IMR-90 (cell line): ENCODE results near the gene DNM1. TPM values are rescaled to one million over a fixed set of nuclear protein-coding genes. Genes with fewer than 3 reads are reported as not detected.

ENCODE experiments used
- ATAC-seq: fragments of 200-7000 bp; cut with Tn5 transposase; 2 replicates; pipeline ENCODE4 v1.9.1; 2020; ENCODE audit warnings: low read depth, mild to moderate bottlenecking, moderate library complexity
- BruUV-seq: library from RNA; stranded (reverse); fragments of 400-500 nt; replicated peaks from 2 replicates; lab custom pipeline; 2021; lab: Mats Ljungman, UMichigan
- CTCF ChIA-PET: fragments of 300-600 bp; formaldehyde crosslinking; extraction: SDS; loops from one replicate; lab custom pipeline; 2021; ENCODE audit warnings: antibody characterized with exemption; lab: Yijun Ruan, JAX
- POLR2A ChIA-PET: fragments of 300-600 bp; sonication (Branson Sonifier 250); formaldehyde crosslinking; loops from one replicate; lab custom pipeline; 2022; ENCODE audit warnings: antibody characterized with exemption; ENCODE audit not compliant: unreplicated experiment; lab: Charles Lee
- DNase-seq: peaks from one replicate; pipeline ENCODE4 v3.0.0; 2013
- H2AFZ ChIP-seq: replicated peaks from 2 replicates; pipeline ENCODE3; 2013; ENCODE audit warnings: low read length, mild to moderate bottlenecking; ENCODE audit not compliant: poor library complexity
- H2AK5ac ChIP-seq: 2 replicates; pipeline ENCODE4 v1.6.1; 2013; ENCODE audit warnings: low read depth, low read length, inconsistent platforms
- H2AK9ac ChIP-seq: replicated peaks from 2 replicates; pipeline ENCODE3; 2013; ENCODE audit warnings: mild to moderate bottlenecking, low read depth, low read length, moderate library complexity; ENCODE audit not compliant: poor library complexity
- H2BK120ac ChIP-seq: 2 replicates; pipeline ENCODE4 v1.6.1; 2013; ENCODE audit warnings: low read depth, low read length, inconsistent platforms
- H2BK15ac ChIP-seq: 3 replicates; pipeline ENCODE4 v1.6.1; 2013; ENCODE audit warnings: low read depth, low read length, inconsistent platforms
- H2BK20ac ChIP-seq: 2 replicates; pipeline ENCODE4 v1.6.1; 2013; ENCODE audit warnings: low read depth, mild to moderate bottlenecking, inconsistent platforms, low read length, moderate library complexity
- H2BK5ac ChIP-seq: 2 replicates; pipeline ENCODE4 v1.6.1; 2013; ENCODE audit warnings: mild to moderate bottlenecking, low read depth, low read length, inconsistent platforms; ENCODE audit not compliant: poor library complexity, severe bottlenecking
- H3K14ac ChIP-seq: replicated peaks from 2 replicates; pipeline ENCODE4 v1.6.1; 2013; ENCODE audit warnings: low read depth, low read length, inconsistent platforms
- H3K18ac ChIP-seq: 2 replicates; pipeline ENCODE4 v1.6.1; 2013; ENCODE audit warnings: low read depth, low read length, control low read depth
- H3K23ac ChIP-seq: 2 replicates; pipeline ENCODE4 v1.6.1; 2013; ENCODE audit warnings: low read depth, low read length, inconsistent platforms
- H3K27ac ChIP-seq: 2 replicates; pipeline ENCODE4 v1.5.1; 2013; ENCODE audit warnings: mild to moderate bottlenecking, control low read depth, low read length; ENCODE audit not compliant: insufficient read depth
- H3K27me3 ChIP-seq: 2 replicates; pipeline ENCODE4 v1.6.1; 2013; ENCODE audit warnings: low read length; ENCODE audit not compliant: control insufficient read depth, insufficient read depth
- H3K36me3 ChIP-seq: 2 replicates; pipeline ENCODE4 v1.6.1; 2013; ENCODE audit warnings: low read length, mixed read lengths; ENCODE audit not compliant: control insufficient read depth, insufficient read depth
- H3K4ac ChIP-seq: 2 replicates; pipeline ENCODE4 v1.6.1; 2013; ENCODE audit warnings: low read depth, low read length, inconsistent platforms
- H3K4me1 ChIP-seq: 2 replicates; pipeline ENCODE4 v1.6.1; 2013; ENCODE audit warnings: low read length, mixed read lengths; ENCODE audit not compliant: control insufficient read depth, insufficient read depth
- H3K4me2 ChIP-seq: 2 replicates; pipeline ENCODE4 v1.6.1; 2013; ENCODE audit warnings: low read depth, mild to moderate bottlenecking, control low read depth, low read length, moderate library complexity
- H3K4me3 ChIP-seq: 2 replicates; pipeline ENCODE4 v1.5.1; 2013; ENCODE audit warnings: low read depth, mild to moderate bottlenecking, control low read depth, low read length, moderate library complexity; ENCODE audit not compliant: insufficient read depth
- H3K56ac ChIP-seq: 2 replicates; pipeline ENCODE4 v1.6.1; 2013; ENCODE audit warnings: low read length, inconsistent platforms; ENCODE audit not compliant: insufficient read depth; ENCODE audit errors: extremely low read depth
- H3K79me1 ChIP-seq, 2 experiments: 2 replicates each; pipeline ENCODE4 v1.6.1; 2013; ENCODE audit warnings: low read length in 2 of 2, inconsistent platforms in 1 of 2, low read depth in 1 of 2
- H3K9ac ChIP-seq: 2 replicates; pipeline ENCODE4 v1.6.1; 2013; ENCODE audit warnings: low read depth, low read length, control low read depth
- H3K9me1 ChIP-seq: 2 replicates; pipeline ENCODE4 v1.6.1; 2013; ENCODE audit warnings: low read length, inconsistent platforms; ENCODE audit not compliant: insufficient read depth
- H3K9me3 ChIP-seq: 2 replicates; pipeline ENCODE4 v1.6.1; 2013; ENCODE audit warnings: low read length; ENCODE audit not compliant: control insufficient read depth, insufficient read depth
- H4K20me1 ChIP-seq: 2 replicates; pipeline ENCODE4 v1.6.1; 2013; ENCODE audit warnings: low read length, inconsistent platforms; ENCODE audit not compliant: insufficient read depth
- H4K5ac ChIP-seq: 2 replicates; pipeline ENCODE4 v1.6.1; 2013; ENCODE audit warnings: mild to moderate bottlenecking, low read depth, low read length, control low read depth
- H4K8ac ChIP-seq, 2 experiments: 2 replicates each; pipeline ENCODE4 v1.6.1; 2013; ENCODE audit warnings: low read depth in 2 of 2, low read length in 2 of 2, control low read depth in 1 of 2, inconsistent platforms in 1 of 2
- H4K91ac ChIP-seq: 2 replicates; pipeline ENCODE4 v1.6.1; 2013; ENCODE audit warnings: low read depth, low read length, inconsistent platforms; ENCODE audit not compliant: insufficient read depth
- BHLHE40 ChIP-seq: fragments of 150-350 bp; IDR thresholded peaks from 2 replicates; pipeline ENCODE4 v1.6.1; 2016; ENCODE audit warnings: mild to moderate bottlenecking, low read depth, low read length
- CHD1 ChIP-seq: IDR thresholded peaks from 2 replicates; pipeline ENCODE4 v1.6.1; 2012; ENCODE audit warnings: low read depth, low read length, improper control_type of control experiment
- ELK1 ChIP-seq: fragments of 150-350 bp; IDR thresholded peaks from 2 replicates; pipeline ENCODE4 v1.6.1; 2016; ENCODE audit warnings: low read depth, mild to moderate bottlenecking, low read length, moderate library complexity, borderline replicate concordance
- MAZ ChIP-seq: IDR thresholded peaks from 2 replicates; pipeline ENCODE4 v1.6.1; 2012; ENCODE audit warnings: low read depth, mild to moderate bottlenecking, low read length, improper control_type of control experiment, moderate library complexity, borderline replicate concordance
- MXI1 ChIP-seq: IDR thresholded peaks from 2 replicates; pipeline ENCODE4 v1.6.1; 2012; ENCODE audit warnings: low read depth, mild to moderate bottlenecking, low read length, moderate library complexity, borderline replicate concordance
- NFE2L2 ChIP-seq: fragments of 150-350 bp; IDR thresholded peaks from 2 replicates; pipeline ENCODE4 v1.6.1; 2016; ENCODE audit warnings: low read depth, mild to moderate bottlenecking, low read length
- RFX5 ChIP-seq: IDR thresholded peaks from 2 replicates; pipeline ENCODE4 v1.8.0; 2012; ENCODE audit warnings: low read depth, mild to moderate bottlenecking, low read length, moderate library complexity
- SMC3 ChIP-seq: fragments of 150-350 bp; IDR thresholded peaks from 2 replicates; pipeline ENCODE4 v1.6.1; 2016; ENCODE audit warnings: low read depth, mild to moderate bottlenecking, antibody characterized with exemption, low read length, moderate library complexity
- USF2 ChIP-seq: fragments of 150-350 bp; IDR thresholded peaks from 2 replicates; pipeline ENCODE4 v1.6.1; 2017; ENCODE audit warnings: mild to moderate bottlenecking, antibody characterized with exemption, low read length, low read depth
- WGBS, 2 experiments: methylation state at CpG; one replicate each; pipeline versions ENCODE4 v1.1.5 to v1.1.7; 2013; ENCODE audit warnings: missing lambda C conversion rate in 2 of 2; ENCODE audit not compliant: insufficient read length in 1 of 2; ENCODE audit errors: extremely low coverage in 2 of 2; 5-methylcytosine and 5-hydroxymethylcytosine counted together
- dilution Hi-C: fragments of 300-500 bp; cut with HindIII; formaldehyde crosslinking; loops from one replicate; pipeline ENCODE4 v1.14.3; 2018; ENCODE audit warnings: low sequenced_read_pairs; ENCODE audit not compliant: unreplicated experiment
- in situ Hi-C: fragments of 300-500 bp; cut with MboI; formaldehyde crosslinking; loops from 3 replicates; pipeline ENCODE4 v1.14.3; 2019; ENCODE audit warnings: low sequenced_read_pairs, inconsistent platforms, mixed read lengths
- intact Hi-C: fragments of 100-400 bp; cut with micrococcal nuclease; formaldehyde crosslinking; loops from 2 replicates; pipeline ENCODE4 v1.10.0; 2022
- polyA plus RNA-seq, 3 experiments: library from polyadenylated mRNA; depleted of rRNA; stranded (reverse); fragments of >200 nt; gene quantifications; 2 replicates each; pipeline ENCODE4 v1.2.3, GENCODE V29; 2012; ENCODE audit warnings: low replicate concordance in 1 of 3
- total RNA-seq: library from RNA; depleted of rRNA; stranded (reverse); fragments of >200 nt; gene quantifications from 2 replicates; pipeline ENCODE4 v1.2.3, GENCODE V29; 2012

DNM1 gene
- total and polyA plus RNA-seq, 2 of the 4 experiments (the other 2 are of a cell fraction) = 13.6 to 17.7 TPM

- no peak overlapping the region for H4K5ac ChIP-seq
- 100% methylated on average over 2 of the region's 6 CpGs; no CpG with 5 or more reads in 1 of the 2 experiments for WGBS, 2 experiments
Observed at GRCh38 chr9:128163027-128163515, 40.1 kb upstream of the DNM1 start.

More at GRCh38 chr9:128163027-128163515, 40.1 kb upstream of the DNM1 start:
- Histone ChIP-seq H3K18ac (no peak overlapping the region), H3K9me3 (no peaks in the 10 kb centered on the region), H3K4me1 (peaks cover 1% of the 10 kb centered on the region; the same call in 1 of the 2 replicates), H3K9me1 (peaks cover 5% of the 10 kb centered on the region), H4K20me1 (peaks cover 11% of the 10 kb centered on the region), H2BK15ac (no peak overlapping the region), H4K8ac (no peak overlapping the region), H3K23ac (no peak overlapping the region), H3K36me3 (peaks cover 49% of the 10 kb centered on the region), H3K79me1 (peaks cover 10 to 53% of the 10 kb centered on the region in 2 experiments), H3K14ac (no peak overlapping the region), H3K27ac (no peak overlapping the region), H3K4me3 (no peak overlapping the region), H3K56ac (no peak overlapping the region), H3K4me2 (no peak overlapping the region), H2BK20ac (no peak overlapping the region), H3K9ac (no peak overlapping the region), H4K91ac (no peak overlapping the region), H2AK9ac (no peak overlapping the region), H2BK5ac (no peak overlapping the region), H2AFZ (no peak overlapping the region), H2AK5ac (no peak overlapping the region), H3K27me3 (no peaks in the 10 kb centered on the region), H3K4ac (no peak overlapping the region), H2BK120ac (no peak overlapping the region)
- ATAC-seq (no peak), DNase-seq (no peak)
- dilution Hi-C loops = no loop called here
- ChIA-PET CTCF (no interaction called here), POLR2A (no interaction called here)
- intact Hi-C loops = no loop called here
- in situ Hi-C loops = no loop called here
- BruUV-seq = no TSS peak
- TF ChIP-seq ELK1 = no peak
- TF ChIP-seq SMC3 = no peak
- TF ChIP-seq BHLHE40 = no peak
- TF ChIP-seq NFE2L2 = no peak
- TF ChIP-seq MXI1 = no peak
- no peak for TF ChIP-seq CHD1
- no peak for TF ChIP-seq USF2
- TF ChIP-seq RFX5 = no peak
- no peak for TF ChIP-seq MAZ
